HG02840 (cell line): Measurements from ENCODE around the gene RGS6.
A peak's percentile ranks its signal among the peaks of the same experiment; 100 is the strongest.

Experiments
- ATAC-seq: cut with Tn5 transposase; IDR thresholded peaks from one replicate; pipeline ENCODE4 v1.9.1; 2021; ENCODE audit warnings: mild to moderate bottlenecking, moderate library complexity, moderate number of reproducible peaks; ENCODE audit not compliant: unreplicated experiment, low FRiP score

The RGS6 gene

GRCh38 chr14:72515779-72516770, 583.8 kb downstream of the RGS6 start:
- ATAC-seq: no peak

DNA sequence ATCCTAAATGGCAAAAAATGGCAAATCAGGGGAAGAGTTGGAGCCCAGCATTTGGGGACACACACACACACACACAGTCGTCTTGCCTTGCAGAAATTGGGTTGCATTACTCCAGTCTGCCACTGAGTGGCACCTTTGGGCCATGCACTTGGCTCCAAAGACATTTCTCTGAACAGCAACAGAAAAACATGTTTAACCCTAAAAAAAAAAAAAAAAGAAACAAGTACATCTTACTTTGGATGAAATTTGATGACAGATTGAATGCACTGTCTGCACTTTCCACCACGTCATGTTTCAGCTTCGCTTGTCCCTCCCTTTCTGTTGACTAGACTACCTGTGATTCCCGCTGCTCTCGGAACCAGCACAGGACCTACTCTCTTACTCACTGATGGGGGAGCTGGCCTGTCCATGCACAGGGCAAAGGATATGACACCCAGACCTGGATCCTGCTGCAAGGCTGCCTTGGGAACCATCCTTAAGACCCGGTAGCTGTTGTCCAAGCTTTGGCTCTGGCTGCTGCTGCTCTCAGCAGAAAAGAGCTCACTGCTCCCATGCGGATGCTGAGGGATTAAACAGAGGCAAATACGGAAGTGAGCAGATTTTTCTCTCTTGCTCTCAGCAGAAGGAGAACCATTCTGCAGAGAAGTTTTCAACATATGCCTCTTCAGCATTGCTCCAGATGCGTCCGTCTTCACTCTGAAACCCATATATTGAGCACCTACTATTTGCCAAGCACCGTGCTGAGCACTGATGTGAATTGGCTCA, 584.9 kb downstream of the RGS6 start:
- ATAC-seq: no peak

DNA sequence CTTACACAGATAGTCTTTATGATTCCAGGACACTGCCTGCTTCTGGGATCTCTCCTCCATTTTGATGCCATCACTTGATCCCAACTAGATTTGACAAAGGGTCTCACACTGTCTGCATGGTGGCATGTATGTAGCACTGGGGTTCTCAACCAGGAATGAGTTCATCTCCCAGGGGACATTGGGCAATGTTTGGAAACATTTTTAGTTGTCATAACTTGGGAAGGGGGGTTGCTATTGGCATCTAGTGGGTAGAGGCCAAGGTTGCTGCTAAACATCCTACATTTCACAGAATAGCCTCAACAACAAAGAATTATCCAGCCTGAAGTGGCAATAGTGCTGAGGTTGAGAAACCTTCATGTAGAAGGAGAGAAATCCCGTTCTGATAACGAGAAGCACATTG, 585.5 kb downstream of the RGS6 start:
- ATAC-seq: no peak

- peak; percentile 54 for ATAC-seq
Observed at GRCh38 chr14:72518809-72519377, 586.7 kb downstream of the RGS6 start.

DNA sequence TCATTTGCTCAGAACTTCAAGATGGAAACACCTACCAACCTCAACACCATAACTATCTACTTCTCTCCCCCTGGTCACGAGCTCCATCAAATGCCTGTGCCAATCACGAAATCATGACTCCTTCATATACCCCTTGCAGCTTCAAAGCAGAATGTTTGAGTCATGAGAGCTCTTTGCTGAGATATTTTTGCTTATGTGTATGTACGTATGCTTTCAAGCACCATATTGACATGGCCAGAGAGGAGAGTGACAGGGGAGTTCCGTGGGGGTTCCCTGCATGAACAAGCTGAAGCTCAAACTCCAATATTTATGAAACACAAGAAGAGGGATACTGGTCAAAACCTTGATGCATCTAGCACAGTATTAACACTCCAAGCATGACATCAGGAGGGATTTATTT, 587.3 kb downstream of the RGS6 start:
- ATAC-seq: no peak

DNA sequence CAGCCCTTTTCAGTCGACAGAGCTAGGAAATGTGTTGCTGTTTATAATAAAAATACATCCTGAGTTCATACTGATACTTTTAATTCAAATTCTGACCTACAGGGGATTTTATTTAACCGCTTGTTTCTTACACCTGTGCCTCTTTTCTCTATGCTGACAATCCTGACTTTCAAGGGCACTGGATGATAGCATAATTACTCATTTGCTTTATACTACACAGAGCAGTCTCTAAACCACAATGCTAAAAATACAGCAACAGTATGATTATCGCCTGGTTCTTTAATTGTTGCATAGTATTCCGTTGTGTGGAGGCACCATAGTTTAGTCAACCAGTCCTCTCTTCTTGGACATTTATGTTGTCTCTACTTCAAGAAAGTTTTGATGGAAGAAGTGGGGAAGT, 588.8 kb downstream of the RGS6 start:
- ATAC-seq: no peak

- no peak for ATAC-seq
Observed at GRCh38 chr14:72521968-72522741, 589.9 kb downstream of the RGS6 start.

DNA sequence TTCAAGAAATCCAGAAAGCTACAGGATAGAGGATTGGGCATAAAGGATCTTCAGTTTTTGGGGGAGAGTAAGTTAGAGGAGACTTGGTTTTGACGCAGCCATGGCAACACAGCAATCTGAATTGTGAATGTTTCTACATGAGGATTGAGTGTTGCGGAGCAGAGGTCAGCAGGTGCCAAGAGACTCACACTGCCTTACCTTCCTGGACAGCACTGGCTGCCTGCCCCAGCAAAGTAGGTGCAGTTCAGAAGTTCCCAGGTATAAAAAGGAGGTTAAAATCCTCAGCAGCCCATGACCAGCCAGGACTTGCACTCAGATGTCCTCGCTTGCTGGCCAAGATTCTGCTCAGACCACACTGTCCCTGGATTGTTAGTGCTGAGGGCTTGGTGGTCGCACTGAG, 590.6 kb downstream of the RGS6 start:
- no peak for ATAC-seq

DNA sequence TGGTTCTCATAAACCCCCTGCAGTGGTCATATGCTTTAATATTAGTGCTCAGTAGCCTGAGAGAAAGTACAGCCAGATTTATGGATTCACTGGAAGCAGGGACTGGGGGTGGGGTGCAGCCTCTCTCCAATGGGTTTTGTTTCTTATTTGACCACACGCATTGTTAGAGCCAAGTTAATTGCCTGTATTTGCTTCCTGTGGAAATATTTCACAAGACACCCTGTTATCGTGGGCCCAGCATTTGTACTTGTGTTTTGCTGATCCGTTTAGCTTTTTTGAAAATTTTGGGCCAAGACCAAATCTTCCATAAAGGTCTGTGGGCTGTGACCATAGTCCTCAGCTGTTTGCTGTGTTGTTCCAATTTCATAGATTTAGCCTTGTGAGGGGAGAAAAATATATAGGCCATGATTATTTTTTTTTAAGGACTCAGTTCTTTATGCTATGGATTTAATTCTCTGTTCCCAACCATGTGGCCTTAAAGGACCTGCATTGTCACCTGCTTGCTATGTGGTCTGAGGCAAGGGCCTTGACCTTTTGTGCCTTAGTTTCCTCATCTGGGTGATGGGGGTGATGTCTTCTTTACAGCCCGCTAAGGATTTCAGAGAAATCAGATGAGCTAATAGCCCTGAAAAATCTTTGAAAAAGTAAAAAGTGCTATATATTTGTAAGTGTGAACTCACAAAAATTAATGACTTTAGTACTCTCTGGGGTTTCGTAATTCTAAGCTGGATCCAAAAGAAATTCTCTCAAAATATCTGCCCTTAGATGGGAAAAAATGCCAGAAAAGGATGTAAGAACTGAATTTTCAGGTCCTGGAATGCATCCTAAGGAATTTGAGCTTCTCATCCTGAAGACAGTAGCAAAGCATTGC, 591.4 kb downstream of the RGS6 start:
- ATAC-seq: no peak

GRCh38 chr14:72524295-72524629, 592.0 kb downstream of the RGS6 start:
- no peak for ATAC-seq

GRCh38 chr14:72525087-72525915, 593.1 kb downstream of the RGS6 start:
- ATAC-seq: no peak

GRCh38 chr14:72527591-72527990, 595.4 kb downstream of the RGS6 start:
- ATAC-seq: no peak

DNA sequence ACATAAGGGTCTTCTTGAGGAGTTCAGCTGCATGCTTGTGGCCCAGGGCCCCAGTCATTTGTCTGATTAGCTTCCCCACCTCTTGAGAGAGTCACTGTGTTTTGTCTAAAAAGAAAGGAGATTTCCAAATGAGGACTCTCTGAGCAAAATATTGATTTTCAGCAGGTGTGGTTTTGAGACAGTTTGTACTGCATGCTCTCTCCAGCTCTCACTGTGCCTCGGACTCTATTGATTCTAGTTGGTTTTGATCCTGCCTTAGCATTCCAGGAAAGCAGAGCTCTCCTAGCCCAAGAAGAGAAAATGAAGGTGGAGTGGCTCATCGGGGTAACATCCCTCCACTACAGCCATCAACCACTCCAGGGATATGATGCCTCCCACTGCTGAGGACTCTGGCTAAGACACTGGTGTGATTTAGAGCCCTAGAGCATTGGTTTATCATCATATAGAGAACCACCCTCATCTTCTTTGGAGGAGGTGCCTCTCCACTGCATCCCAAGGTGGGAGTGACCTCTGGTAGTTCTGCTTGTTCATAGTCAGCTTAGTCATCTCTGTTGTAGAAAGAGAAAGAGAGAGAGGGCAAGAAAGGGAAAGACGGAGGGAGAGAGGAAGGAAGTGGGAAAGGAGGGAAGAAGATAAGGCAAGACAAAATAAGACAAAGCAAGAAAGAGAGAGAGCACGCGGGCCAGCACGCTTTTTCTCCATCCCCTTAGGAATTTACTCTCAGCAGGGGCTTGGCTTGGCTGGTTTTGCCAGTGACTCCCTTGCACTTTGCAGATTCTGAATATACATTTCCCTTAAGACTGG, 596.0 kb downstream of the RGS6 start:
- no peak for ATAC-seq

GRCh38 chr14:72528863-72529175, 596.6 kb downstream of the RGS6 start:
- ATAC-seq: no peak

- no peak for ATAC-seq
Observed at GRCh38 chr14:72532686-72533454, 600.6 kb downstream of the RGS6 start.

- no peak for ATAC-seq
Observed at GRCh38 chr14:72535485-72535884, 603.3 kb downstream of the RGS6 start.

- no peak for ATAC-seq
Observed at GRCh38 chr14:72538387-72538786, 606.2 kb downstream of the RGS6 start.
